Stimulated activated CD4-positive, alpha-beta T cell treated with anti-CD3 and anti-CD28 coated beads, Interleukin-2, amount 100 ng/mL, for 48 hours (primary cell): ENCODE measurements around the gene BEST1.
"Not testable (repeated sequence)": the region's sequence is repeated elsewhere in the genome, so short reads cannot be mapped to it uniquely, and the experiment has no call there.

Source experiments
- DNase-seq, 2 donors: peaks; one replicate each; pipeline ENCODE4 v3.0.0-alpha.2; 2020

The BEST1 gene

DNA sequence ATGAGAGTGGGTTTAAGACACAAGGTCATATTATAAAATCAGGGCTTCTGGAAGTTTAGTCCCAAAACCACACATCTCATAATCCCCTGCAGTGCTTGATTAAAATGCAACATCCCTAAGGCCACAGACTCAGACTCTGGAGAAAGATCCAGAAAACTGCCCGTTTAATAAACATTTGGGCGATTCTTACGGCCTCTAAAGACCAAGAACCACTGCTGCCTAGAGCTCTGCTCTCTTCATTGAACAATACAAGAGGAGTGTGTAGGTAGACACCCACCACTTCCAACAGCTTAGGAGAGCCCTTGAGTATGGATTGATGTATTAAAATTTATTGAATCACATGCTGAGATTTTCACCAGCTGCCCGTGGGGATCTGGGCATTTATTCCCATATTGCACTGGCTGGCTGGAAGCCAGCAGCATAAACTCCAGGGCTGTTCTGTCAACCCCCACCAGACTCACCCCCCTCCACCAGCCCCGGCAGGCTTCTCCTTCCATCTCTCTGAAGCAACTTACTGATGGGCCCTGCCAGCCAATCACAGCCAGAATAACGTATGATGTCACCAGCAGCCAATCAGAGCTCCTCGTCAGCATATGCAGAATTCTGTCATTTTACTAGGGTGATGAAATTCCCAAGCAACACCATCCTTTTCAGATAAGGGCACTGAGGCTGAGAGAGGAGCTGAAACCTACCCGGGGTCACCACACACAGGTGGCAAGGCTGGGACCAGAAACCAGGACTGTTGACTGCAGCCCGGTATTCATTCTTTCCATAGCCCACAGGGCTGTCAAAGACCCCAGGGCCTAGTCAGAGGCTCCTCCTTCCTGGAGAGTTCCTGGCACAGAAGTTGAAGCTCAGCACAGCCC lies 749 bp upstream of the BEST1 start:
- no peak for DNase-seq

DNA sequence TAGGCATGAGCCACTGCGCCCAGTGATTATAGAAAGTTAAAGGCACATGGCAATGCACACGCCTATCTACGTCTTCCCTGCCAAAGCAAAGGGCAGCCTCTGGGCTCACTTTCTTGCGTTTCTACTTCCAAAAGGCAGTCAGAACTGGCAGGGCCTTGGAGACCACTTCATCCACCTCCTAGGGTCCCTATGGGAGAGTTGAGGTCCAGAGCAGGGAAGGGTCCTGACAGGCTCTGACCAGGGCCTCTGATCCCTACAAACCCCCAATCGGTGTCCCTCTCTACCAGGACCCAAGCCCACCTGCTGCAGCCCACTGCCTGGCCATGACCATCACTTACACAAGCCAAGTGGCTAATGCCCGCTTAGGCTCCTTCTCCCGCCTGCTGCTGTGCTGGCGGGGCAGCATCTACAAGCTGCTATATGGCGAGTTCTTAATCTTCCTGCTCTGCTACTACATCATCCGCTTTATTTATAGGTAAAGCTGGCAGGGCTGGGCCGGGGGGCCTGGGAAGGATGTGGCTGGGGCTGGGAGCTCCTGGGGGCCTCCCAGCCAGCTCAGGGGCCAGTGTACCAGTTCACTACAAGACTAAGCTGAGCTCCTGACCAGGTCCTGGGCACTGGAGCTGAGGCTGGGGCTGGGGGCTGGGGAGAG lies 1.5 kb downstream of the BEST1 start:
- DNase-seq: no peak

DNA sequence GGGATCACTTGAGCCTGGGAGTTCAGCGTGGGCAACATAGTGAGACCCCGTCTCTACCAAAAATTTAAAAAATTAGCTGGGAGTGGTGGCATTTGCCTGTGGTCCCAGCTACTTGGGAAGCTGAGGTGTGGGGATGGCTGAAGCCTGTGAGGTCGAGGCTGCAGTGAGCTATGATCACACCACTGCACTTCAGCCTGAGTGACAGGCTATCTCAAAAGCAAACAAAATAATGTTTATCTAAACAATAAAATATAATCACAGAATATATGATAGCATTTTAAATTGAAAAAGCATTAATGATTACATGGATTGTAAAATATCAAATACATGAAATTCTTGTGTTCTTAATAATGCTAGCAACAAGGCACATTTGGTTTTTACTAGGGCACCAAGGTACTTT lies 2.7 kb downstream of the BEST1 start:
- no peak for DNase-seq

DNA sequence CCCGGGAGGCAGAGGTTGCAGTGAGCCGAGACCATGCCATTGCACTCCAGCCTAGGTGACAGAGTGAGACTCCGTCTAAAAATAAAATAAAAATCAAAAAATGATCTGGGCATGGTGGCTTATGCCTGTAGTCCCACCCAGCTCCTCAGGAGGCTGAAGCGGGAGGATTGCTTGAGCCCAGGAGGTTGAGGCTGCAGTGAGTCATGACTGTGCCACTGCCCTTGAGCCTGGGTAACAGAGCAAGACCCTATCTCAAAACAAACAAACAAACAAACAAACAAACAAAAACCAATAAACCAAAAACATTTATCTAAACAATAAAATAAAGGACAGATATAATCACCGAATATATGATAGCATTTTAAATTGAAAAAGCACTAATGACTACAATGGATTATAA lies 3.5 kb downstream of the BEST1 start:
- not testable (repeated sequence) for DNase-seq

DNA sequence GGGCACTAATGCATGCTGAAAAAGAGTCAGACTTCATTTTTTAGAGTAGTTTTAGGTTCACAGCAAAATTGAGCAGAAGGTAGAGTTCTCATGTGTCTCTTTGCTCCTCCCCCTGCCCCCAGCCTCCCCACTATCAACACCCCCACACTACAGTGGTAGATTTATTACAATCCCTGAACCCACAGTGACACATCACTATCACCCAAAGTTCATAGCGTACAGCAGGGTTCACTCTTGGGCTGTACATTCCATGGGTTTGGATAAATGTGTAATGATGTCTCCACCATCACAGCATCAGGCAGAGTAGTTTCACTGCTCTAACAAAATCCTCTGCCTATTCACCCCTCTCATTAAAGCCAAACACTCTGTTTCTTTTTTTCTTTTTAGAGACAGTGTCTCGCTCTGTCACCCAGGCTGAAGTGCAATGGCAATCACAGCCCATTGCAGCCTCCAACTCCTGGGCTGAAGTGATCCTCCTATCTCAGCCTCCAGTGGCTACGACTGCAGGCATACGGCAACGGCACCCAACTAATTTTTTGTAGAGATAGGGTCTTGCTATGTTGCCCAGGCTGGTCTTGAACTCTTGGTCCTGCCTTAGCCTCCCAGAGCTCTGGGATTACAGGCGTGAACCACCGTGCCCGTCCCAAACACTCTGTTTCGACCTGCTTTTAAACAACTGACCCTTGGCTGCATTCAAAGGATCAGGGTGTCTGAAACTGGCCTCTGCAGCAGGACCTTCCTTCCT lies 4.1 kb downstream of the BEST1 start:
- DNase-seq: no peak

DNA sequence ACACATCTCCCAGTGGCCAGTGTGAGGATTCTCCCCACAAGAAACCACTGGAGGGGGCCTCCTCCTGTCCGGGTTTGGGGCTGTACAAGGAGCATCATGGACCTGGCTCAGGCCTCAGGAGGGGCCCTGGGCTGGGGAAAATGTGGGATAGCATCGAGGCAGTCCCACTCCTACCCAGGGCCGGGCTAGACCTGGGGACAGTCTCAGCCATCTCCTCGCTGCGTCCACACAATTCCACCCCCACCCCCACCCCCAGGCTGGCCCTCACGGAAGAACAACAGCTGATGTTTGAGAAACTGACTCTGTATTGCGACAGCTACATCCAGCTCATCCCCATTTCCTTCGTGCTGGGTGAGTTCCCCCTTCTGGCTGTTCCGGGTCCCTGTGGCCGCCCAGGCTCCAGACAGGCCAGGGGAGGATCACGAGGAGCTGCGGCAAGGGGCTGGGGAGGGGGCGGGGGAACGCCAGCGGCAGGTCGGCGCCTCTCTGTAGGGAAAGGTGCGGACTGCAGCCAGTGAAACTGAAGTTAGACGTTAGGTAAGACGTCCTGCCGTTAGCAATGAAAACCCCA lies 4.8 kb downstream of the BEST1 start:
- no peak for DNase-seq

DNA sequence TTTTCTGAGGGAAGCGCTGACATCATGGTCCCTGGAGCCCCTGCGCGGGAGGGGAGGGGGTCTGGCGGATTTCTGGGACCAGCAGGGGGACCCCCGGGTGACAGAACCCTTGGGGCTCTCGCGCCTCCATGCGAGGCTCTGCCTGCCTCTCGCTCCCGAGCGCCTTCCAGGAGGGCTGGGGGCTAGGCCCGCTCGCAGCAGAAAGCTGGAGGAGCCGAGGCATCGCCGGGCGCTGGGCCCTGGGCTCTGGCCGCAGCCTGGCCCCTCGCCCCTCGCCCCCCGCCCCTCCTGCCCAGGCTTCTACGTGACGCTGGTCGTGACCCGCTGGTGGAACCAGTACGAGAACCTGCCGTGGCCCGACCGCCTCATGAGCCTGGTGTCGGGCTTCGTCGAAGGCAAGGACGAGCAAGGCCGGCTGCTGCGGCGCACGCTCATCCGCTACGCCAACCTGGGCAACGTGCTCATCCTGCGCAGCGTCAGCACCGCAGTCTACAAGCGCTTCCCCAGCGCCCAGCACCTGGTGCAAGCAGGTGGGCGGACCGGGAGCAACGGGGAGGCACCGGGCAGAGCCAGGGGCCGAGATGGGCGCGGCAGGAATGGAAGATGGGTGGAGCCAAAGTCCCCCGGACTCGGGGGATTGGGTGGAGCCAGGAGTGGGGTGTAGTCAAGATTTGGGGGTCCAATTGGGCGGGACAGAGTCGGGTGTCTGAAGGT lies 5.4 kb downstream of the BEST1 start:
- no peak for DNase-seq

DNA sequence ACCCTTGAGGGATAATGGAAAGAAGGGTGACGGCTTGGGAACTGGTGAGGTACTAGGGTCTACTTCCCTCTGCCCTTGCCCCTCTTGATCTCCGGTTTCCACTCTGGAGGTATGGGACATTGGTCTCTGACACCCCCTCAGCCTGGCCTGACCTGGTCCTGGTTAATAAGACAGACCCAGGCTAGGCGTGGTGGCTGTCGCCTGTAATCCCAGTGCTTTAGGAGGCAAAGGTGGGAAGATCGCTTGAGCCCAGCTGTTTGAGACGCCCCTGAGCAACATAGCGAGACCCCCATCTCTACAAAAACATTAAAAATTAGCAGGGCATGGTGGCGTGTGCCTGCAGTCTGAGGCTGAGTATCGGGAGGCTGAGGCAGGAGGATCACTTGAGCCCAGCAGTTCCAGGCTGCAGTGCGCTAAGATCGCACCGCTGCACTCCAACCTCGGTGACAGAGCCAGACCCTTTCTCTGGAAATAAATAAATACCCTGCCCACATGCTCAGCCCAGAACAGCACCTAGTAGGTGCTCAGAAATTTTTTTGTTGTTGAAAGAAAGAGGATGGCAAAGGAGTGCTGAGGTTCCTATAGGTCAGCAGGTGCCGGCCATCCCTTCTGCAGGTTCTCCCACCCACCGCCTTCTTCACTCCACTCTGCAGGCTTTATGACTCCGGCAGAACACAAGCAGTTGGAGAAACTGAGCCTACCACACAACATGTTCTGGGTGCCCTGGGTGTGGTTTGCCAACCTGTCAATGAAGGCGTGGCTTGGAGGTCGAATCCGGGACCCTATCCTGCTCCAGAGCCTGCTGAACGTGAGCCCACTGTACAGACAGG lies 6.3 kb downstream of the BEST1 start:
- no peak for DNase-seq

DNA sequence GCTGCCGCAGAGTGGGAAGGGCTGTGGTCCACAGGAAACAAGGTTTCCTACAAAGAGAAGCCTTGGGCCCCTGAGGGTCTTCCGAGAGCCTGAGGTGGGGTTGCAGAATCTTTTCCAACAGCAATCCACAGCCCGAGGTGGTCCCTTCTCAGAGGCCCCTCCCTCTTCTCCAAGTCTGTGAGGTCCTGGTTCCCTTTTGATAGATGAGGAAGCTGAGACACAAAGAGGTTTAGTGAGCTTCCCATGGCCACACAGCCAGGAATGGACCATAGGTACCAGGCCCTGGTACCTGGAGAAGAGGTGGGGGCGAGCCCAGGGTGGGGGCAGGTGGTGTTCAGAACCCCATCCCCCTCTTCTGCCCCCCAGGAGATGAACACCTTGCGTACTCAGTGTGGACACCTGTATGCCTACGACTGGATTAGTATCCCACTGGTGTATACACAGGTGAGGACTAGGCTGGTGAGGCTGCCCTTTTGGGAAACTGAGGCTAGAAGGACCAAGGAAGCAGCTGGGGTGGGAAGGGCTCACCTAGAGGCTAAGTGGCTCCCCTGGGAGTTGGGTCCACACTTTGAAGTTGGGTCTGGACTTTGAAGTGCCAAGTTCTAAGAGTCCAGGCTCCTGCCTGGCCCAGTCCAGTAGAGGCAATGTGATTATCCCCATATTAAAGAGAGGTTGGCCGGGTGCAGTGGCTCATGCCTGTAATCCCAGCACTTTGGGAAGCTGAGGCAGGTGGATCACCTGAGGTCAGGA lies 7.0 kb downstream of the BEST1 start:
- DNase-seq: no peak

DNA sequence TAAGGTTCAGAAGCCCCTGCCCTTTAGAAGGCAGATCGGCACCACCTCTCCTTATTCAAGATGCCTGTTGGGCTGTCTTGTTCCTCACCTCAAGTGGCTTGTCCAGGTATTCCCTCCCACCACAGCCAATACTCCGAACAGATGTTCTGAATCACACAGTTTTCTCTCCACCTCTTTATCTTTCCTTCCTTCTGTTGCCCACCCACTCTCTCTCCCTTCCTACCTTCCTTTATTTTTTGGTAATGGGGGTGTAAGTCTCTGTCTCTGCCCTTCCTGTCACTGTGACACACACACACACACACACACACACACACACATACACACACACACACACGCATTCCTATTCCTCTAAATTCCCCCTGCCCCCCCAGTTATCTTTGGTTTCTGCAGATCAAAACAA lies 8.4 kb downstream of the BEST1 start:
- no peak for DNase-seq

DNA sequence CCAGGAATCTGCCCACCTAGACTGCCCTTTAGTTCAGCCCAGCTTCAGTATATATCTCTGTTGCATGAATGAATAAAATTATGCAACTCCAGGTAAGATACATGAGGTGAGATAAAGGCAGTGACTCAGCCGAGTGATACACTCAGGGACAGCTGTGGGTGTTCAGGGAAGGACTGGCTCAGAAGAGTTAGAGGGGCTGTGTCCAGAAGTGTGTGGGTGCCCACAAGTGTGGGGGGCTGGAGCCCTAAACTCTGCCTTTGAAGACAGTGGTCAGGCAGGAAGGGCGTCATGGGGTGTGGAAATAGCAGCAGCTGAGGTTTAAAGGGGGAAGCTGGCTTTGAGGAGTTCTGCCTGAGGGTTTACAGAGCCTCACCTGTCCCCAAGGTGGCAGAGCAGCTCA lies 9.0 kb downstream of the BEST1 start:
- DNase-seq: no peak

DNA sequence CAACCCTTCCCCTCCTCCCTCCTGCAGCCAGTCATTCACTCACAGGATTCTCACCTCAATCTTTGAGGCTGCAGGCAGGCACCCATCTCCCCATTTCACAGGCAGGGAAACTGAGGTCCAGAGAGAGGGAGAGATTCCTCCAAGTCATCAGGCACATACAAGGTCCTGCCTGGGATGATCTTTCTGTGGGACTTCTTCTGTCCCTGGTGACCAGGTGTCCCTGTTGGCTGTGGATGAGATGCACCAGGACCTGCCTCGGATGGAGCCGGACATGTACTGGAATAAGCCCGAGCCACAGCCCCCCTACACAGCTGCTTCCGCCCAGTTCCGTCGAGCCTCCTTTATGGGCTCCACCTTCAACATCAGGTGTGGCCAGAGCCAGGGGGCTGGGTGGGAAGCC lies 9.5 kb downstream of the BEST1 start:
- DNase-seq: no peak

DNA sequence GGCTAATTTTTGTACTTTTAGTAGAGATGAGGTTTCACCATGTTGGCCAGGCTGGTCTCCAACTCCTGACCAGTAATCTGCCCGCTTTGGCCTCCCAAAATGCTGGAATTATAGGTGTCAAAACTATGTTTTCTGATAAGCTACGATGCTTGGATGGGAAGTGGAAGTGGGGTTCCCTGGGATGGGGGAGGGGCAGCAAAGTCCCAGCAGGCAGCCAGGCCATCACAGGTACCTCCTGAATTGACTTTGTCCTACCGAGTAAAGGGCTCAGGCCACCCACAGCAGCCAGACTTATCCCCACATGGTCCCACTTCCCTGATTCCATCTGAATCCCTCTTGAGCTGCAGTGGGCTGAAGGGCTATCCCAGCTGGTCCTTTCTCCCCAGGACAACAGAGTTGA lies 10.4 kb downstream of the BEST1 start:
- DNase-seq: no peak

DNA sequence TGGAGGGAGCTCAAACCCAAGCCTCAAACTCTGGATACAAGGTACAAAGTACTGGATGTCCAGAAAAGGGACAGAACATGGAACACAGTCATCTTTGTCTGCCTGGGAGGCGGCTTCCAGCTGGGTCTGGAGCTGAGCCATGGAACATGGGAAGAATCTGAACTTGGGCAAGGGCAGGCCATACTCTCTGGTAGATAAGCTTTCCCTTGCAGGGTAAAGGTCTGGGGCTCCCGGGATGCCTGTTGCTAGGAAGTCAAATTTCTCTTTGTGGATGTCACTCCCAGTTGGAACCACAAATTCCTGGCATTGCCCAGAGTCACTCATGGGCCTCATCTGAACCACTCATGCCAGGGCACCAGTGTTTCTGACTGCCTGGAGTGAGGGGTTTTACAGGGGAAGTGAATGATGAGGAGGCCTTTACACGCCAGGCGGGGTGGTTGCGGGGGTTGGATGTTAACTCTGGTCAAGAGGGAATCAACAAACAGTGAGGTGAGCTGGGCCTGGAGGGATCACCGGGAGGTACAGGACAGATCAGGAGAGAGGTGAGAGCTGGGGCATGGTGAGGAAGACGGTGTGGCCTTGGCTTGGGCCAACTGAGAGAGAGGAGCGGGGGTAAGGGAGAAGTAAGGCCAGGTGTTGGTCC lies 11.5 kb downstream of the BEST1 start:
- no peak for DNase-seq

DNA sequence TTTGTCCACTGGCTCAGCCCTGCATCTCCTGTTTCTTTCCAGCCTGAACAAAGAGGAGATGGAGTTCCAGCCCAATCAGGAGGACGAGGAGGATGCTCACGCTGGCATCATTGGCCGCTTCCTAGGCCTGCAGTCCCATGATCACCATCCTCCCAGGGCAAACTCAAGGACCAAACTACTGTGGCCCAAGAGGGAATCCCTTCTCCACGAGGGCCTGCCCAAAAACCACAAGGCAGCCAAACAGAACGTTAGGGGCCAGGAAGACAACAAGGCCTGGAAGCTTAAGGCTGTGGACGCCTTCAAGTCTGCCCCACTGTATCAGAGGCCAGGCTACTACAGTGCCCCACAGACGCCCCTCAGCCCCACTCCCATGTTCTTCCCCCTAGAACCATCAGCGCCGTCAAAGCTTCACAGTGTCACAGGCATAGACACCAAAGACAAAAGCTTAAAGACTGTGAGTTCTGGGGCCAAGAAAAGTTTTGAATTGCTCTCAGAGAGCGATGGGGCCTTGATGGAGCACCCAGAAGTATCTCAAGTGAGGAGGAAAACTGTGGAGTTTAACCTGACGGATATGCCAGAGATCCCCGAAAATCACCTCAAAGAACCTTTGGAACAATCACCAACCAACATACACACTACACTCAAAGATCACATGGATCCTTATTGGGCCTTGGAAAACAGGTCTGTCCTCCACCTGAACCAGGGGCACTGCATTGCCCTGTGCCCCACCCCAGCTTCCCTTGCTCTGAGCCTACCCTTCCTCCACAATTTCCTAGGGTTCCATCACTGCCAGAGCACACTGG lies 12.3 kb downstream of the BEST1 start:
- no peak for DNase-seq

DNA sequence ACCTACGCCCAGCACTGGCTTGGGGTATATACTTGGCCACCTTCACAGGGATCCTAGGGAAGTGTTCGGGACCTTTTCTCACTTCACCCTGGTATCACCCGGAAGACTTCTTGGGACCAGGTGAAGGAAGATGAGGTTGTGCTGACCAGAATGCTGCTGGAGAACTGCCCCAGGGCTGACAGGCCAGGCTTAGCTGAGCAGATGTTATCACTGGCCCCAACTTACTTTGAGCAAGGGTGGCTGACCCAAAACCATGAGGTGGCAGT lies 12.8 kb downstream of the BEST1 start:
- no peak for DNase-seq

DNA sequence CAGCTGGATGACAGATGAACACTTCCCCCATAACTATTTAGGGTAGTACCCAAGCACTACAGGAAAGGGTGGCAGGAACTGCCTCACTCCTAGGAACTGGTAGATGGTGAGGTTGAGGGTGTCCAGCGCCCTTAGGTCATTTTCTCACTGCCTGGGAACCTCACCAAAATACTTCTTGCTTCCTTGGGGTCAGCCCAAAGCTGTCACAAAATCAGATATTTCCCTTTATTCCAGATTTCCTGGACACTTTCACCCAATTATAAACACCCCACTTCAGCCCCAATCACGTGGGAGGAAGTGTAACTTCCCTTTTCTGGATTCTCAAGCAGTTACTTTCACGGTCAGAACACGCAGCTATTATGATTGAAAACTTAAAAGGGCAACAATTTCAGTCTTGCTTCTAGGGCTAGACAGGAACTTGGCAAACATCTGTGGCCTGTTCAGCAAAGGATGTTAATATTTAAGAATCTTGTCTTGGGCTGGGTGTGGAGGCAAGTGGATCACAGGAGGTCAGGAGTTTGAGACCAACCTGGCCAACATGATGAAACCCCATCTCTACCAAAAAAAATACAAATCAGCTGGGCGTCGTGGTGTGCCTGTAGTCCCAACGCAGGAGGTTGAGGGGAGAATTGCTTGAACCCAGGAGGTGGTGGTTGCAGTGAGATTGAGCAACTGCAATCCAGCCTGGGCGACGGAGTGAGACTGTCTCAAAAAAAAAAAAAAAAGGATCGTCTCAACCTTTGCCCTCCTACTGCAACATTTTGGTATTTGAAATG lies 13.3 kb downstream of the BEST1 start:
- no peak for DNase-seq

DNA sequence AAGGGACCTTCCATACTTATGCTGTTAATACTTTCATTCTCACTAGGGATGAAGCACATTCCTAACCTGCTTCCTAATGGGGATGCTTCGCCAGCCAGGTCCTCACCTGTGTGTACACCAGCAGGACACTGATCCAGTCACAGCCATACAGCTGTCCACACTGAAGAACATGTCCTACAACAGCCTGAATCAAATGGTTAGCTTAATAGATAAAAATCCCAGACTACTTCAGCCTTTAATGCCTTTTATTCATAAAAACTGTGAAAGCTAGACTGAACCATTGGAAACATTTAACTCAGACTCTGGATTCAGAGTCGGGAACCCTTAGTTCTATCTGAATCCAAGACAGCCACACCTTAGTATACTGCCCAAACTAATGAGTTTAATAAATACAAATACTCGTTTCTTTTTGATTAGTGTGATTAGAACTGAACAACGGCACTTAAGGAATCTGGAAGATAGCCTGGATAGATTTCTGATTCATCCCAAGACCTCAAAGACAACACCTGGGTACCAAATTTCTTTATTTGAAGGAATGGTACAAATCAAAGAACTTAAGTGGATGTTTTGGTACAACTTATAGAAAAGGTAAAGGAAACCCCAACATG lies 14.0 kb downstream of the BEST1 start:
- DNase-seq: no peak
